Panc1 (cell line): ENCODE data around the gene CD22. TPM values are rescaled to one million over a fixed set of nuclear protein-coding genes. Genes with fewer than 3 reads are reported as not detected.

Experiments used
- ATAC-seq: fragments of 200-7000 bp; cut with Tn5 transposase; 2 replicates; pipeline ENCODE4 v1.9.1; 2020; ENCODE audit warnings: mild to moderate bottlenecking, moderate library complexity
- BruUV-seq: library from RNA; stranded (reverse); fragments of 400-500 nt; replicated peaks from 2 replicates; lab custom pipeline; 2021; lab: Mats Ljungman, UMichigan
- CTCF ChIA-PET: fragments of 300-600 bp; sonication (Branson Sonifier 250); formaldehyde crosslinking; loops from one replicate; lab custom pipeline; 2022; ENCODE audit warnings: antibody characterized with exemption; lab: Charles Lee
- POLR2A ChIA-PET: fragments of 300-600 bp; sonication (Branson Sonifier 250); formaldehyde crosslinking; loops from one replicate; lab custom pipeline; 2022; ENCODE audit warnings: antibody characterized with exemption; lab: Charles Lee
- DNase-seq: peaks from one replicate; pipeline ENCODE4 v3.0.0-alpha.2; 2010; ENCODE audit warnings: low read depth, low spot score
- H3K27ac ChIP-seq: 2 replicates; pipeline ENCODE4 v1.5.1; 2011; ENCODE audit warnings: mild to moderate bottlenecking, low read length, inconsistent platforms
- H3K27me3 ChIP-seq: fragments of 200-500 bp; sonication (Bioruptor generic); 2 replicates; pipeline ENCODE4 v1.6.0; 2014; ENCODE audit warnings: low read length, inconsistent platforms; ENCODE audit not compliant: control insufficient read depth, insufficient read depth
- H3K36me3 ChIP-seq: fragments of 200-500 bp; sonication (Bioruptor generic); 2 replicates; pipeline ENCODE4 v1.5.1; 2014; ENCODE audit warnings: inconsistent platforms, mild to moderate bottlenecking, low read length, moderate library complexity; ENCODE audit not compliant: control insufficient read depth, insufficient read depth
- H3K4me1 ChIP-seq: 2 replicates; pipeline ENCODE4 v1.5.1; 2011; ENCODE audit warnings: inconsistent platforms, mild to moderate bottlenecking, low read length, moderate library complexity; ENCODE audit not compliant: control insufficient read depth, insufficient read depth
- H3K4me3 ChIP-seq, 2 experiments: 2 replicates each; pipeline ENCODE4 v1.5.1; 2011 to 2012; ENCODE audit warnings: low read depth in 2 of 2, low read length in 2 of 2, mild to moderate bottlenecking in 2 of 2, inconsistent platforms in 1 of 2, moderate library complexity in 1 of 2
- H3K9me3 ChIP-seq: fragments of 200-500 bp; sonication (Bioruptor generic); 2 replicates; pipeline ENCODE4 v1.5.1; 2014; ENCODE audit warnings: low read depth, mild to moderate bottlenecking, inconsistent platforms, low read length, moderate library complexity; ENCODE audit not compliant: control insufficient read depth, insufficient read depth
- POLR2AphosphoS5 ChIP-seq: IDR thresholded peaks from 2 replicates; pipeline ENCODE4 v1.6.1; 2012; ENCODE audit warnings: mild to moderate bottlenecking, low read depth, low read length, moderate library complexity
- SIN3A ChIP-seq: IDR thresholded peaks from 2 replicates; pipeline ENCODE4 v1.6.1; 2012; ENCODE audit warnings: low read depth, mild to moderate bottlenecking, low read length, moderate library complexity, borderline replicate concordance; ENCODE audit not compliant: insufficient read depth
- TCF7L2 ChIP-seq: IDR thresholded peaks from 2 replicates; pipeline ENCODE4 v1.6.1; 2011; ENCODE audit warnings: mild to moderate bottlenecking, low read depth, low read length, inconsistent platforms
- in situ Hi-C: cut with HindIII; loops from 2 replicates; pipeline ENCODE4 v1.10.0; 2016; ENCODE audit warnings: low sequenced_read_pairs, low pct_unique_long_range_greater_than_20kb
- intact Hi-C: fragments of 100-400 bp; cut with micrococcal nuclease; formaldehyde crosslinking; loops from one replicate; pipeline ENCODE4 v1.10.0; 2022; ENCODE audit not compliant: unreplicated experiment
- total RNA-seq: library from RNA; stranded (reverse); gene quantifications from one replicate; pipeline ENCODE4 v1.2.1, GENCODE V29; 2021; ENCODE audit not compliant: unreplicated experiment
- TF ChIP-seq, protein P1 (sequence below), 2 experiments: IDR thresholded peaks; 2 replicates each; pipeline ENCODE4 v1.6.1; 2011 to 2012; ENCODE audit warnings: low read depth in 2 of 2, control low read depth in 1 of 2, low read length in 1 of 2, mild to moderate bottlenecking in 1 of 2, moderate library complexity in 1 of 2; ENCODE audit not compliant: insufficient read depth in 1 of 2
- TF ChIP-seq, protein P2 (sequence below): fragments of 450-650 bp; IDR thresholded peaks from 2 replicates; pipeline ENCODE4 v1.5.1; 2017; ENCODE audit warnings: mild to moderate bottlenecking

The CD22 gene
- total RNA-seq, 1 experiment from 2014 or later, result 0.74 TPM

DNA sequence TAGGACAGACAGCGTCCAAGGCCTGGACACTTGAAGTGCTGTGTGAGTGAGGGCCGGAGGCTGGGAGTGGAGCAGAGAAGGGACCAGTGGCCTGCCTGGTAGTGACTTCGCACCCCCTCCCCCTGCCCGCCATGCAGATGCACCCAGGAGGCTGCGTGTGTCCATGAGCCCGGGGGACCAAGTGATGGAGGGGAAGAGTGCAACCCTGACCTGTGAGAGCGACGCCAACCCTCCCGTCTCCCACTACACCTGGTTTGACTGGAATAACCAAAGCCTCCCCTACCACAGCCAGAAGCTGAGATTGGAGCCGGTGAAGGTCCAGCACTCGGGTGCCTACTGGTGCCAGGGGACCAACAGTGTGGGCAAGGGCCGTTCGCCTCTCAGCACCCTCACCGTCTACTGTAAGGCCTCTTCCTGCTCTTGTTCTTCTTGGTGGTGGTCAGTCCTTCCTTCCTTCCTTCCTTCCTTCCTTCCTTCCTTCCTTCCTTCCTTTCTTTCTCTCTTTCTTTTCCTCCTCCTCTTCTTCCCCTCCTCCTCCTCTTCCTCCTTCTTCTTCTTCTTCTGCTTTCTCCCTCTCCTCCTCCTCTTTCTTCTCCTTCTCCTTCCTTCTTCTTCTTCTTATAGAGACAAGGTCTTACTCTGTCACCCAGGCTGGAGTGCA is 12.7 kb downstream of the CD22 start:
- H3K4me3 ChIP-seq, result no peak overlapping the region
- no peak for ATAC-seq
- H3K4me1 ChIP-seq, result no peaks in the 10 kb centered on the region
- ChIA-PET POLR2A (no interaction called here), CTCF (no interaction called here)
- H3K9me3 ChIP-seq, result no peaks in the 10 kb centered on the region
- TF ChIP-seq SIN3A (no peak), TCF7L2 (no peak), POLR2AphosphoS5 (no peak)
- TF ChIP-seq, protein P1, sequence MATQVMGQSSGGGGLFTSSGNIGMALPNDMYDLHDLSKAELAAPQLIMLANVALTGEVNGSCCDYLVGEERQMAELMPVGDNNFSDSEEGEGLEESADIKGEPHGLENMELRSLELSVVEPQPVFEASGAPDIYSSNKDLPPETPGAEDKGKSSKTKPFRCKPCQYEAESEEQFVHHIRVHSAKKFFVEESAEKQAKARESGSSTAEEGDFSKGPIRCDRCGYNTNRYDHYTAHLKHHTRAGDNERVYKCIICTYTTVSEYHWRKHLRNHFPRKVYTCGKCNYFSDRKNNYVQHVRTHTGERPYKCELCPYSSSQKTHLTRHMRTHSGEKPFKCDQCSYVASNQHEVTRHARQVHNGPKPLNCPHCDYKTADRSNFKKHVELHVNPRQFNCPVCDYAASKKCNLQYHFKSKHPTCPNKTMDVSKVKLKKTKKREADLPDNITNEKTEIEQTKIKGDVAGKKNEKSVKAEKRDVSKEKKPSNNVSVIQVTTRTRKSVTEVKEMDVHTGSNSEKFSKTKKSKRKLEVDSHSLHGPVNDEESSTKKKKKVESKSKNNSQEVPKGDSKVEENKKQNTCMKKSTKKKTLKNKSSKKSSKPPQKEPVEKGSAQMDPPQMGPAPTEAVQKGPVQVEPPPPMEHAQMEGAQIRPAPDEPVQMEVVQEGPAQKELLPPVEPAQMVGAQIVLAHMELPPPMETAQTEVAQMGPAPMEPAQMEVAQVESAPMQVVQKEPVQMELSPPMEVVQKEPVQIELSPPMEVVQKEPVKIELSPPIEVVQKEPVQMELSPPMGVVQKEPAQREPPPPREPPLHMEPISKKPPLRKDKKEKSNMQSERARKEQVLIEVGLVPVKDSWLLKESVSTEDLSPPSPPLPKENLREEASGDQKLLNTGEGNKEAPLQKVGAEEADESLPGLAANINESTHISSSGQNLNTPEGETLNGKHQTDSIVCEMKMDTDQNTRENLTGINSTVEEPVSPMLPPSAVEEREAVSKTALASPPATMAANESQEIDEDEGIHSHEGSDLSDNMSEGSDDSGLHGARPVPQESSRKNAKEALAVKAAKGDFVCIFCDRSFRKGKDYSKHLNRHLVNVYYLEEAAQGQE (IDR thresholded peaks at IDR 0.05; ENCODE audit: insufficient read depth in 1 of 2, low read depth in 2 of 2, low read length in 1 of 2), result no peak
- TF ChIP-seq, protein P2, sequence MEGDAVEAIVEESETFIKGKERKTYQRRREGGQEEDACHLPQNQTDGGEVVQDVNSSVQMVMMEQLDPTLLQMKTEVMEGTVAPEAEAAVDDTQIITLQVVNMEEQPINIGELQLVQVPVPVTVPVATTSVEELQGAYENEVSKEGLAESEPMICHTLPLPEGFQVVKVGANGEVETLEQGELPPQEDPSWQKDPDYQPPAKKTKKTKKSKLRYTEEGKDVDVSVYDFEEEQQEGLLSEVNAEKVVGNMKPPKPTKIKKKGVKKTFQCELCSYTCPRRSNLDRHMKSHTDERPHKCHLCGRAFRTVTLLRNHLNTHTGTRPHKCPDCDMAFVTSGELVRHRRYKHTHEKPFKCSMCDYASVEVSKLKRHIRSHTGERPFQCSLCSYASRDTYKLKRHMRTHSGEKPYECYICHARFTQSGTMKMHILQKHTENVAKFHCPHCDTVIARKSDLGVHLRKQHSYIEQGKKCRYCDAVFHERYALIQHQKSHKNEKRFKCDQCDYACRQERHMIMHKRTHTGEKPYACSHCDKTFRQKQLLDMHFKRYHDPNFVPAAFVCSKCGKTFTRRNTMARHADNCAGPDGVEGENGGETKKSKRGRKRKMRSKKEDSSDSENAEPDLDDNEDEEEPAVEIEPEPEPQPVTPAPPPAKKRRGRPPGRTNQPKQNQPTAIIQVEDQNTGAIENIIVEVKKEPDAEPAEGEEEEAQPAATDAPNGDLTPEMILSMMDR, result no peak
- no peak overlapping the region for H3K27ac ChIP-seq
- H3K36me3 ChIP-seq, result no peaks in the 10 kb centered on the region
- in situ Hi-C loops (no loop called here), intact Hi-C loops (no loop called here)
- no peaks in the 10 kb centered on the region; the same call in 1 of the 2 replicates for H3K27me3 ChIP-seq
- no peak for DNase-seq
- BruUV-seq, result no TSS peak

DNA sequence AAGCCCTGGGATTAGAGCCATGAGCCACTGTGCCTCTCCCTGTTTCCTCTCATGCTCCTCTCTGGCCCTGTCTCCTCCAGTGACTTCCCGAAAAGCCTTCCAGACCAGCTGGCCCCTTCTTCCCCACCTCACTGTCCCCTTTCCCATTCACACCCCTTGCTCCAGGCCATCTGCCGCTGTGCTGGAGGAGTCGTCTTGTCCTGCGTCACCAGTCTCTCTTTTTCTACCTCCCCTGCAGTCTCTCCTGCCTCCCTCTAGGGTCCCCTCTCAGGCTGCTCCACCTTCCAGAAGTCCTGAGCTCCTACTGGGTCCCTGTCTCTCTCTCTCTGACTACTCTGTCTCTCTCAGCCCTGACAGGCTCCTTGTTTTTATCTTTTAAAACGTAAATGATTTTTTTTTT is 13.4 kb downstream of the CD22 start:
- POLR2A ChIA-PET, result interaction anchor here (0.7 kb wide), 1 partner anchor 1048 kb away, joined by 3 read pairs; no protein-coding TSS in a partner anchor
- Histone ChIP-seq H3K4me3 (no peak overlapping the region), H3K9me3 (no peaks in the 10 kb centered on the region), H3K36me3 (no peaks in the 10 kb centered on the region), H3K27ac (no peak overlapping the region), H3K27me3 (peaks cover 3% of the 10 kb centered on the region; the same call in 1 of the 2 replicates), H3K4me1 (no peaks in the 10 kb centered on the region)
- intact Hi-C loops, result no loop called here
- CTCF ChIA-PET, result no interaction called here
- DNase-seq (no peak), ATAC-seq (no peak)
- TF ChIP-seq, protein P1 (IDR thresholded peaks at IDR 0.05; ENCODE audit: insufficient read depth in 1 of 2, low read depth in 2 of 2, low read length in 1 of 2), result no peak
- no peak for TF ChIP-seq SIN3A
- TF ChIP-seq, protein P2, result no peak
- TF ChIP-seq TCF7L2, result no peak
- TF ChIP-seq POLR2AphosphoS5, result no peak
- in situ Hi-C loops, result no loop called here
- BruUV-seq, result no TSS peak
